ENCODE measurements around the gene SULT1C2. TPM values are rescaled to one million over a fixed set of nuclear protein-coding genes. Genes with fewer than 3 reads are reported as not detected.

SULT1C2 gene
- total RNA-seq, 2 donors from 2014 or later, result 1.8 TPM; not detected in 1

GRCh38 chr2:108244667-108245414 lies 43.9 kb upstream of the SULT1C2 start:
- Histone ChIP-seq H3K4me3 (no peak overlapping the region), H3K4me1 (replicated peaks) (no peaks in the 10 kb centered on the region), H3K36me3 (no peaks in the 10 kb centered on the region), H3K27me3 (replicated peaks; ENCODE audit: insufficient read depth) (no peaks in the 10 kb centered on the region), H3K9me3 (no peaks in the 10 kb centered on the region), H3K27ac (no peak overlapping the region)
- TF ChIP-seq, protein P1, sequence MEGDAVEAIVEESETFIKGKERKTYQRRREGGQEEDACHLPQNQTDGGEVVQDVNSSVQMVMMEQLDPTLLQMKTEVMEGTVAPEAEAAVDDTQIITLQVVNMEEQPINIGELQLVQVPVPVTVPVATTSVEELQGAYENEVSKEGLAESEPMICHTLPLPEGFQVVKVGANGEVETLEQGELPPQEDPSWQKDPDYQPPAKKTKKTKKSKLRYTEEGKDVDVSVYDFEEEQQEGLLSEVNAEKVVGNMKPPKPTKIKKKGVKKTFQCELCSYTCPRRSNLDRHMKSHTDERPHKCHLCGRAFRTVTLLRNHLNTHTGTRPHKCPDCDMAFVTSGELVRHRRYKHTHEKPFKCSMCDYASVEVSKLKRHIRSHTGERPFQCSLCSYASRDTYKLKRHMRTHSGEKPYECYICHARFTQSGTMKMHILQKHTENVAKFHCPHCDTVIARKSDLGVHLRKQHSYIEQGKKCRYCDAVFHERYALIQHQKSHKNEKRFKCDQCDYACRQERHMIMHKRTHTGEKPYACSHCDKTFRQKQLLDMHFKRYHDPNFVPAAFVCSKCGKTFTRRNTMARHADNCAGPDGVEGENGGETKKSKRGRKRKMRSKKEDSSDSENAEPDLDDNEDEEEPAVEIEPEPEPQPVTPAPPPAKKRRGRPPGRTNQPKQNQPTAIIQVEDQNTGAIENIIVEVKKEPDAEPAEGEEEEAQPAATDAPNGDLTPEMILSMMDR (IDR thresholded peaks at IDR 0.05), result no peak
- no peak for TF ChIP-seq POLR2AphosphoS5 (IDR thresholded peaks at IDR 0.05)
- no peak for TF ChIP-seq POLR2A (IDR thresholded peaks at IDR 0.05)
- DNase-seq (ENCODE audit: low spot score), result no peak
- WGBS, result 98% methylated on average over 2 of the region's 2 CpGs
- intact Hi-C loops (cut with DNase I), result no loop called here

DNA sequence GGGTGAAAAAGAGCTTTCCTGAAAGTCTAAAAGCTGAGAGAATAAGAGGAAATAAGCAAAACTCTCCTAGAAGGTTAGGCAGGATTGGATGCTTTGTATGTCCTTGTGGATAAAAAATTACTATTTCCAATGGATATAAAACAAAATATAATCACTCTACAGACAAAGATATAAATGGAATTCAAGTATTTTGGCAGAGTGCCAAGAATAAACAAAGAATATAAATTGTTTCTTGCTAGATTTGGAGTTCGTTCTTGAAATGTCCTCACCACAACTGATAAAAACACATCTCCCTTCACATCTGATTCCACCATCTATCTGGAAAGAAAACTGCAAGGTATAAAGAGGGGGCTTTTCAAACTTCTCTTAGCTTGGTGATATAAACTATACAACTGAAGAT lies 35.6 kb upstream of the SULT1C2 start:
- Histone ChIP-seq H3K27me3 (replicated peaks; ENCODE audit: insufficient read depth) (no peaks in the 10 kb centered on the region), H3K27ac (no peak overlapping the region), H3K36me3 (no peaks in the 10 kb centered on the region), H3K4me1 (replicated peaks) (no peaks in the 10 kb centered on the region), H3K9me3 (no peaks in the 10 kb centered on the region), H3K4me3 (no peak overlapping the region)
- DNase-seq (ENCODE audit: low spot score), result no peak
- WGBS, result 3% methylated on average over 1 of the region's 1 CpG
- intact Hi-C loops (cut with DNase I), result no loop called here
- no peak for TF ChIP-seq POLR2A (IDR thresholded peaks at IDR 0.05)
- no peak for TF ChIP-seq POLR2AphosphoS5 (IDR thresholded peaks at IDR 0.05)
- TF ChIP-seq, protein P1 (IDR thresholded peaks at IDR 0.05), result no peak

DNA sequence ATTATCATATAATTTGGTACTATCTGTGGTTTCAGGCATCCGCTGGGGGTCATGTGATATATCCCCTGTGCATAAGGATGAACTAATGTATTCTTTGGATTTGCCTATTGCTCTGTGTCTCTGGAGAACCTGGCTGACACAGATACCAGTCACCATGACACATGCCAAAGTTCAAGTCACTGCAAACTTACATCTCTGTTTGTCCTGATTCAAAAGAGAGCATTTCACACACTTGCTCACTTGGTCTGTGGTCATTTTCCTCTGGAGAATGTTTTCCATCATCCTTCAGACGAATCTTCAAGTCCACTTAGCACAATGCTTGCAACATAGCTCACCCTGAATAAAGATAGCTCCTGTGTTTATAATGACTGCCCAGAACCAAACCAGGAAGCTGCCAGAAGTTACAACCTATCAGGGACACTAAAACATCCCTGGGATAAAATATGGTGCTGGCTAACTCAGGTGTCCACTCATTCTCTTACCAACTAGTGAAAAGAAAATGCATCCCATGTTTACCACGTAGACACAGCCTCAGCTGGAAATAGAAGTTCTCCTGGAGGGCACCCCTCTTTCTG lies 30.9 kb upstream of the SULT1C2 start:
- TF ChIP-seq POLR2A (IDR thresholded peaks at IDR 0.05), result no peak
- TF ChIP-seq, protein P1 (IDR thresholded peaks at IDR 0.05), result no peak
- no peak overlapping the region for H3K27ac ChIP-seq
- H3K9me3 ChIP-seq, result no peaks in the 10 kb centered on the region
- no peak for DNase-seq (ENCODE audit: low spot score)
- intact Hi-C loops (cut with DNase I), result no loop called here
- WGBS, result 81% methylated on average over 3 of the region's 3 CpGs
- H3K27me3 ChIP-seq (replicated peaks; ENCODE audit: insufficient read depth), result no peaks in the 10 kb centered on the region
- no peaks in the 10 kb centered on the region for H3K4me1 ChIP-seq (replicated peaks)
- no peak overlapping the region for H3K4me3 ChIP-seq
- H3K36me3 ChIP-seq, result no peaks in the 10 kb centered on the region

- no peak overlapping the region for H3K4me3 ChIP-seq
- H3K27ac ChIP-seq, result no peak overlapping the region
- H3K27me3 ChIP-seq (replicated peaks; ENCODE audit: insufficient read depth), result no peaks in the 10 kb centered on the region
- H3K9me3 ChIP-seq, result no peaks in the 10 kb centered on the region
- 70% methylated on average over 1 of the region's 1 CpG for WGBS
- no peaks in the 10 kb centered on the region for H3K36me3 ChIP-seq
- no peaks in the 10 kb centered on the region for H3K4me1 ChIP-seq (replicated peaks)
- intact Hi-C loops (cut with DNase I), result no loop called here
- TF ChIP-seq POLR2A (IDR thresholded peaks at IDR 0.05) (no peak), POLR2AphosphoS5 (IDR thresholded peaks at IDR 0.05) (peak; percentile 7)
- TF ChIP-seq, protein P1 (IDR thresholded peaks at IDR 0.05), result no peak
- no peak for DNase-seq (ENCODE audit: low spot score)
These were observed 27.9 kb upstream of the SULT1C2 start for GRCh38 chr2:108260773-108261172.

- WGBS, result 90% methylated on average over 1 of the region's 1 CpG
- Histone ChIP-seq H3K9me3 (no peaks in the 10 kb centered on the region), H3K36me3 (no peaks in the 10 kb centered on the region), H3K4me1 (replicated peaks) (no peaks in the 10 kb centered on the region), H3K27me3 (replicated peaks; ENCODE audit: insufficient read depth) (no peaks in the 10 kb centered on the region), H3K27ac (no peak overlapping the region), H3K4me3 (no peak overlapping the region)
- TF ChIP-seq POLR2A (IDR thresholded peaks at IDR 0.05) (no peak), POLR2AphosphoS5 (IDR thresholded peaks at IDR 0.05) (no peak)
- TF ChIP-seq, protein P1 (IDR thresholded peaks at IDR 0.05), result no peak
- intact Hi-C loops (cut with DNase I), result no loop called here
- no peak for DNase-seq (ENCODE audit: low spot score)
These were observed 26.7 kb upstream of the SULT1C2 start for GRCh38 chr2:108262036-108262435.

Data from prostate gland (tissue), 2 donors.